IPS DF 6.9 (cell line): ENCODE data around the gene SLC38A11.

Experiments used
- DNase-seq: peaks from one replicate; pipeline ENCODE4 v3.0.0-alpha.2; 2013; ENCODE audit warnings: low read depth, low spot score
- H3K27ac ChIP-seq: one replicate; pipeline ENCODE4 v1.5.1; 2013; ENCODE audit warnings: low read length, control low read depth
- H3K27me3 ChIP-seq: 2 replicates; pipeline ENCODE4 v1.6.1; 2013; ENCODE audit warnings: mild to moderate bottlenecking, low read length; ENCODE audit not compliant: control insufficient read depth, insufficient read depth
- H3K36me3 ChIP-seq: 2 replicates; pipeline ENCODE4 v1.6.1; 2013; ENCODE audit warnings: low read length; ENCODE audit not compliant: control insufficient read depth, insufficient read depth
- H3K4me1 ChIP-seq: 2 replicates; pipeline ENCODE4 v1.6.1; 2013; ENCODE audit warnings: low read length; ENCODE audit not compliant: control insufficient read depth, insufficient read depth
- H3K4me3 ChIP-seq: 2 replicates; pipeline ENCODE4 v1.5.1; 2013; ENCODE audit warnings: mild to moderate bottlenecking, low read length
- H3K9me3 ChIP-seq: 2 replicates; pipeline ENCODE4 v1.6.1; 2013; ENCODE audit warnings: low read length, inconsistent platforms; ENCODE audit not compliant: control insufficient read depth, insufficient read depth
- WGBS: extraction: QIAGEN DNeasy Blood & Tissue Kit; methylation state at CpG from one replicate; pipeline ENCODE4 v1.1.7; 2013; ENCODE audit warnings: mixed read lengths, missing lambda C conversion rate; ENCODE audit not compliant: insufficient read length, insufficient coverage; 5-methylcytosine and 5-hydroxymethylcytosine counted together

SLC38A11 gene

GRCh38 chr2:164915566-164915965 lies 39.8 kb downstream of the SLC38A11 start:
- no peak overlapping the region for H3K27ac ChIP-seq
- DNase-seq, result no peak
- WGBS, result no CpG with 5 or more reads among the region's 4 CpGs
- H3K9me3 ChIP-seq, result no peaks in the 10 kb centered on the region
- no peaks in the 10 kb centered on the region for H3K4me1 ChIP-seq
- H3K27me3 ChIP-seq, result no peaks in the 10 kb centered on the region
- no peaks in the 10 kb centered on the region for H3K36me3 ChIP-seq
- H3K4me3 ChIP-seq, result no peak overlapping the region

DNA sequence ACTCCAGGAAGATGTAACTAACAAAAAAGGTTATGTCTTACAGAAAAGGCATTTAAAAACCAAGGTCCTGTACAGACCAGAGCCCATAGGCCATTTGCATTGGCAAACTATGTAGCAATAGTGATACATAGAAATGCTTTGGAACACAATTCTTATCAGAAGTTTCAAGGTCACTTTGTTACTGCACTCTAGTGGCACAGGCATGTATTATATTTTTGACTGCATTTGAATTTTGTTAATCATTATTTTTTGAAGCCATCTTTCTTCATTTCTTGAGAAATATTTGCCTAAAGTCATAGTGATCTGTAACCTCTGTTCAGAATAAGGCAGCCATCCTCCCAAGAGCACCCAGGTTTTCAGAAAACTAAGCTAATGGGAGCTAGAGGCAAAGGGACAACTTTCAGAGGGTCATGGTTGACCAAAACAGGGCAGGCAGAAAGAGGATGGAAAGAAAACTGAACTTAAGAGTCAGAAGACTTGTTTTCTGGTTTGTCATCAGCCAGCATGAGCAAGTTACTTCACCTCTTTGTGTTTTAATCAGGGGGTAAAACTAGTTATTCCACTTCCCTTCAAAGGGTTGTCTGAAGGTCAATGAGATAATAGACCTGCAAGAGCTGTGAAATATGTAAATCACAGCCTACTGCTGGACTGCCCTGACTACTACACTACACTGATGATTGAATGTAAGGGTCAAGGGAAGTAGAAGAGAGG lies 41.5 kb downstream of the SLC38A11 start:
- H3K4me3 ChIP-seq, result no peak overlapping the region
- no peak overlapping the region for H3K27ac ChIP-seq
- H3K4me1 ChIP-seq, result 0 out of 2 replicates have a peak, but pooled peaks cover 1% of the 10 kb centered on the region
- no peaks in the 10 kb centered on the region for H3K27me3 ChIP-seq
- H3K9me3 ChIP-seq, result no peaks in the 10 kb centered on the region
- DNase-seq, result no peak
- no peaks in the 10 kb centered on the region for H3K36me3 ChIP-seq

DNA sequence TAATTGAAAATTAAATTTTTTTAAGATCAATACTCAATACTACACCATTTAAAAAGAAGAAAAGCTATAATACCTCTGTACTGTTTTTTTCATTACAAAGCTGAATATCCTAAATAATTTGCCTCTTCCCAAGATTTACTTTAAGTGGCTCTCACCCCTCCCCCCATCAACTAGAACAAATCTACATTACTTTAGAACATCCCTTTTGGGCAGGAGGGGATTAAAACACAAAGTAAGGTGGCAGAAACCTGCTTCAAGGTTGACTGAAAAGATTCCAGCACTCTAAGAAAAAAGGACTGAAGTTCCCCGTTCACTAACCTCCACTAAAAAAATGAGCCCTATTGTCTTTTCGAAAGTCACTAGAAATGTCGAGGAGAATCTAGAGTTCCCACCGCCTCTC lies 42.3 kb downstream of the SLC38A11 start:
- Histone ChIP-seq H3K36me3 (no peaks in the 10 kb centered on the region), H3K4me3 (no peak overlapping the region), H3K4me1 (0 out of 2 replicates have a peak, but pooled peaks cover 1% of the 10 kb centered on the region), H3K27me3 (no peaks in the 10 kb centered on the region), H3K27ac (no peak overlapping the region), H3K9me3 (no peaks in the 10 kb centered on the region)
- WGBS, result no CpG with 5 or more reads among the region's 4 CpGs
- no peak for DNase-seq

DNA sequence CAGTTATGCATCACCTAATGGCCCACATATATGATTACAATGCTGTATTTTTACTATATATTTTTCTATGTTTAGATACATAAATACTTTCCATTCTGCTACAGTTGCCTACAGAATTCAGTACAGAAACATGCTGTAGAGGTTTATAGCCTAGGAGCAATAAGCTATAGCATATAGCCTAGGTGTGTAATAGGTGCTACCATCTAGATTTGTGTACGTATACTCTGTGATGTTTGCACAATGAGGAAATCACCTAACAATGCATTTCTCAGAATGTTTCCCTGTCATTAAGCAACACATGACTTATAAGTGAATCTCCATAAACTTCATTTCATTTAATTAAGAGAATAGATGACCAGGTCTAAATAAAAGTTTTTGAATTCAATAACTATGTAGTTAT lies 43.5 kb downstream of the SLC38A11 start:
- Histone ChIP-seq H3K36me3 (no peaks in the 10 kb centered on the region), H3K4me3 (no peak overlapping the region), H3K4me1 (0 out of 2 replicates have a peak, but pooled peaks cover 1% of the 10 kb centered on the region), H3K9me3 (no peaks in the 10 kb centered on the region), H3K27me3 (no peaks in the 10 kb centered on the region), H3K27ac (no peak overlapping the region)
- no CpG with 5 or more reads among the region's 1 CpG for WGBS
- DNase-seq, result no peak

DNA sequence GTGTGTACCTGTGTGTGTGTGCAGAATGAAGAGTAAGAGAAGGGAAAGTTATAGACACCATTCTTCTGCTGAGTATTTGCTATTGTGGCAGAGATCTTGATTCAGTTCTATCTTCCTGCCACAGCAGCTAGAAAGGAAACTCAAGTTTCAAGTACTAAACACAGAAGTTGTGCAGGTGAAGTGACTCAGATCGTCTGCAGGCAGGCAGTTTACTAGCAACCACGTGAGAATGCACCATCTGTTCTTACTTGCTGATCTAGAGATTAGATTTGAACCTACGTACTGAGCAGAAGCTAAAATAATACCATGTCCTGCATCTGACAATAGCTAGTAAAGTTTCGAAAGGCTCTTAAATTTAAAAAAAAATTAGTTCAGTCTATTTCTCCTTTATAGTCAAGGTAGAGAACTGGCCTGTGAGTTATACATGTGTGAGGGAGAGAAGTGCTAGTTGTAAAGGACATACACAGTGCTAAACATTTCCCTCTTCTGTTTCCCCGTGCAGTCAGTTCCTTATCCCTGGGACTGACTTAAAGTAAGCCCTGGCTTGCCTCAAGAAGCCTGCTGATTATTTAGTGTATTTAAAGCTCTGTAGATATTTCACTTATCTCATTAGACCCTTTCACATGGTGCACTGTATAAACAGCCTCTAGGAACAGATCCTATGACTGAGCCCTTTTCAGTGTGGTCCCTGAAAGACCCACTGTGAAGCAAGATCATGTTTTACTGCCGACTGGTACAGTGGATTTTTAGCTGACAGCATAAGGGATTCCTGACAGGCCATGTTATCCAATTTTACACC lies 45.0 kb downstream of the SLC38A11 start:
- WGBS, result no CpG with 5 or more reads among the region's 6 CpGs

DNA sequence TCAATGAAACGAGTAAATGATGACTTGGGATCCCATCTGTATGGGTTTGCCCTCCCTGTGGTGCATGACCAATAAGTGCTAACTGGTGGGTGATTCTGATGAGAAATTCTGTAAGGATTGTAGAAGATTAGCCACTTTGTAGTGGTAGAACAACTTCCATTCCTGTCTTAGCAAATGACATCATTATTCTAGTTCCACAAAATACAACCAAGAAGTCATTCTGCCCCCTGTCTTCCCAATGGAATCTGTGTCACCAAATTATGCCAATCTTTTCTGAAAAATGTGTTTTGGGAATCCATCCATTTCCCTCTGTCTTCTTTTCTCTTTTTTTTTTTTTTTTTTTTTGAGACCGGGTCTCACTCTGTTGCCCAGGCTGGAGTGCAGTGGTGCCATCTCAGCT lies 48.4 kb downstream of the SLC38A11 start:
- no peaks in the 10 kb centered on the region for H3K9me3 ChIP-seq
- WGBS, result no CpG with 5 or more reads among the region's 2 CpGs

More for the DNA sequence above, 45.0 kb downstream of the SLC38A11 start:
- H3K27me3 ChIP-seq, result no peaks in the 10 kb centered on the region
- DNase-seq, result no peak
- 0 out of 2 replicates have a peak, but pooled peaks cover 1% of the 10 kb centered on the region for H3K4me1 ChIP-seq
- H3K36me3 ChIP-seq, result no peaks in the 10 kb centered on the region
- no peak overlapping the region for H3K27ac ChIP-seq
- H3K4me3 ChIP-seq, result no peak overlapping the region
- no peaks in the 10 kb centered on the region for H3K9me3 ChIP-seq

GRCh38 chr2:164905307-164905706 lies 50.0 kb downstream of the SLC38A11 start:
- no peaks in the 10 kb centered on the region for H3K4me1 ChIP-seq
- WGBS, result no CpG with 5 or more reads among the region's 6 CpGs
- no peak overlapping the region for H3K4me3 ChIP-seq
- H3K27me3 ChIP-seq, result no peaks in the 10 kb centered on the region
- no peak overlapping the region for H3K27ac ChIP-seq
- no peaks in the 10 kb centered on the region for H3K36me3 ChIP-seq
- no peaks in the 10 kb centered on the region for H3K9me3 ChIP-seq
- DNase-seq, result no peak

More for the DNA sequence above, 48.4 kb downstream of the SLC38A11 start:
- Histone ChIP-seq H3K4me1 (0 out of 2 replicates have a peak, but pooled peaks cover 1% of the 10 kb centered on the region), H3K27ac (no peak overlapping the region), H3K27me3 (no peaks in the 10 kb centered on the region), H3K36me3 (no peaks in the 10 kb centered on the region), H3K4me3 (no peak overlapping the region)
- no peak for DNase-seq

DNA sequence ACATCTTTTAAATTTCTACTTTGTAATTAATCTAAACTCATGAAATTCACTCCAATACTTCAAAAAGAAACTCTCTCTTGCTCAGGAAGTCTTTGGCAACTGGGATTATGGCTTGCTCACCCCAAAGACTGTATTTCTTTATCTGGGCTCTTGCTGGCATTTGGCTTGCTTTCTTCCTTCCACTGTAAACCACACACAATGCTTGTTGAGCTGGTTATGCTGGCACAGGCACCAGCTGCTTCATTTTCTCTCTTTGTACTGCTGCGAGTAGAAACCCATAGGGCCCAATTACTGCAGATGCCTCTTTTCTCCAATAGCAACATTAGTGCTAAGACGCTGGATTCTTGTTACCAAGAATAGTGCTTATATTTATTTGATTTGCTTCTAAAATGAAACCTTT lies 51.4 kb downstream of the SLC38A11 start:
- no peak overlapping the region for H3K27ac ChIP-seq
- H3K4me1 ChIP-seq, result no peaks in the 10 kb centered on the region
- H3K27me3 ChIP-seq, result no peaks in the 10 kb centered on the region
- H3K4me3 ChIP-seq, result no peak overlapping the region
- H3K36me3 ChIP-seq, result no peaks in the 10 kb centered on the region
- no CpG with 5 or more reads among the region's 2 CpGs for WGBS
- no peak for DNase-seq
- no peaks in the 10 kb centered on the region for H3K9me3 ChIP-seq

GRCh38 chr2:164903204-164903603 lies 52.1 kb downstream of the SLC38A11 start:
- Histone ChIP-seq H3K9me3 (no peaks in the 10 kb centered on the region), H3K36me3 (no peaks in the 10 kb centered on the region), H3K27me3 (no peaks in the 10 kb centered on the region), H3K27ac (no peak overlapping the region), H3K4me3 (no peak overlapping the region), H3K4me1 (no peaks in the 10 kb centered on the region)
- no peak for DNase-seq

DNA sequence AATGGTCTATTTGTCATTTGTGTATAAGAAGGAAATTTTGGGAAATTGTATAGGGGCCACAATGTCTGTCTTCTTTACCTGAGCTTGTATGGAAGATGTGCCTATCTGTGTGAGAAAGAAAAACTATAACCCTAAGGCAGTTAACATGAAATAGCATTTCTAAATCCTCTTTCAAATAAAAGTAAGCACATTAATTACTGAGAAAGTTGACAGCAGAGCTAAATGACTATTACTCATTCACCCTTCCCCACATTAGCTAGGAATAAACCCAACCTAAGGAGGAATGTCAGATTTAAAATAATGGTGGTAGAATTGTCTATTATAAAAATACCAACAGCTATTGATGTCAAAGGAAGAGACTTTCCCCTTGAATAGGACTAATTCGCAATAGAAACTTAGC lies 56.2 kb downstream of the SLC38A11 start:
- H3K27ac ChIP-seq, result no peak overlapping the region
- H3K9me3 ChIP-seq, result no peaks in the 10 kb centered on the region
- no peak for DNase-seq
- no CpG with 5 or more reads among the region's 1 CpG for WGBS
- H3K36me3 ChIP-seq, result no peaks in the 10 kb centered on the region
- H3K4me3 ChIP-seq, result no peak overlapping the region
- peaks cover 2% of the 10 kb centered on the region; the same call in 1 of the 2 replicates for H3K4me1 ChIP-seq
- H3K27me3 ChIP-seq, result no peaks in the 10 kb centered on the region
